SK-N-SH treated with all-trans-retinoic acid at 6 μM for 48 hours (cell line): ENCODE data around the gene NSG1.

ENCODE experiments used
- ARNTL ChIP-seq: fragments of 450-650 bp; formaldehyde crosslinking; IDR thresholded peaks from 2 replicates; pipeline ENCODE4 v1.5.0; 2020; ENCODE audit warnings: low read depth, mild to moderate bottlenecking, moderate library complexity, borderline replicate concordance
- BACH2 ChIP-seq: fragments of 250-450 bp; sonication (Bioruptor Pico); IDR thresholded peaks from 2 replicates; pipeline ENCODE4 v1.9.0; 2021; ENCODE audit warnings: mild to moderate bottlenecking, borderline replicate concordance
- CSDC2 ChIP-seq: fragments of 250-450 bp; sonication (Bioruptor Pico); IDR thresholded peaks from 2 replicates; pipeline ENCODE4 v1.5.0; 2020; ENCODE audit warnings: mild to moderate bottlenecking, moderate library complexity
- CSRNP3 ChIP-seq: fragments of 250-450 bp; sonication (Bioruptor Pico); IDR thresholded peaks from 2 replicates; pipeline ENCODE4 v1.5.1; 2021; ENCODE audit warnings: mild to moderate bottlenecking, moderate library complexity
- GLIS3 ChIP-seq: fragments of 250-450 bp; sonication (Bioruptor Pico); IDR thresholded peaks from 2 replicates; pipeline ENCODE4 v1.5.0; 2020; ENCODE audit warnings: mild to moderate bottlenecking, moderate library complexity
- PPARA ChIP-seq: fragments of 250-450 bp; sonication (Bioruptor Pico); IDR thresholded peaks from 2 replicates; pipeline ENCODE4 v1.5.0; 2020; ENCODE audit warnings: mild to moderate bottlenecking, borderline replicate concordance
- RARB ChIP-seq: fragments of 250-450 bp; sonication (Bioruptor Pico); IDR thresholded peaks from 2 replicates; pipeline ENCODE4 v1.8.0; 2021; ENCODE audit warnings: mild to moderate bottlenecking, moderate library complexity
- TOX ChIP-seq: fragments of 250-450 bp; sonication (Bioruptor Pico); IDR thresholded peaks from 2 replicates; pipeline ENCODE4 v1.8.0; 2021; ENCODE audit warnings: mild to moderate bottlenecking, moderate library complexity, borderline replicate concordance
- ZFP3 ChIP-seq: fragments of 250-450 bp; sonication (Bioruptor Pico); IDR thresholded peaks from 2 replicates; pipeline ENCODE4 v1.5.0; 2020; ENCODE audit warnings: mild to moderate bottlenecking, moderate library complexity
- ZFP30 ChIP-seq: fragments of 450-650 bp; formaldehyde crosslinking; IDR thresholded peaks from 2 replicates; pipeline ENCODE4 v1.5.0; 2022; ENCODE audit warnings: mild to moderate bottlenecking, moderate library complexity
- TF ChIP-seq, protein P1 (sequence below): fragments of 250-450 bp; sonication (Bioruptor Pico); IDR thresholded peaks from 2 replicates; pipeline ENCODE4 v1.8.0; 2020; ENCODE audit warnings: mild to moderate bottlenecking, moderate library complexity, borderline replicate concordance
- TF ChIP-seq, protein P2 (sequence below): fragments of 250-450 bp; sonication (Bioruptor Pico); IDR thresholded peaks from 2 replicates; pipeline ENCODE4 v1.5.0; 2020; ENCODE audit warnings: mild to moderate bottlenecking, moderate library complexity

- no peak for TF ChIP-seq CSRNP3 (CRISPR knock-in tag)
- no peak for TF ChIP-seq ZFP3
- no peak for TF ChIP-seq BACH2
- TF ChIP-seq, protein P1, sequence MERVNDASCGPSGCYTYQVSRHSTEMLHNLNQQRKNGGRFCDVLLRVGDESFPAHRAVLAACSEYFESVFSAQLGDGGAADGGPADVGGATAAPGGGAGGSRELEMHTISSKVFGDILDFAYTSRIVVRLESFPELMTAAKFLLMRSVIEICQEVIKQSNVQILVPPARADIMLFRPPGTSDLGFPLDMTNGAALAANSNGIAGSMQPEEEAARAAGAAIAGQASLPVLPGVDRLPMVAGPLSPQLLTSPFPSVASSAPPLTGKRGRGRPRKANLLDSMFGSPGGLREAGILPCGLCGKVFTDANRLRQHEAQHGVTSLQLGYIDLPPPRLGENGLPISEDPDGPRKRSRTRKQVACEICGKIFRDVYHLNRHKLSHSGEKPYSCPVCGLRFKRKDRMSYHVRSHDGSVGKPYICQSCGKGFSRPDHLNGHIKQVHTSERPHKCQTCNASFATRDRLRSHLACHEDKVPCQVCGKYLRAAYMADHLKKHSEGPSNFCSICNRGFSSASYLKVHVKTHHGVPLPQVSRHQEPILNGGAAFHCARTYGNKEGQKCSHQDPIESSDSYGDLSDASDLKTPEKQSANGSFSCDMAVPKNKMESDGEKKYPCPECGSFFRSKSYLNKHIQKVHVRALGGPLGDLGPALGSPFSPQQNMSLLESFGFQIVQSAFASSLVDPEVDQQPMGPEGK, result no peak
- no peak for TF ChIP-seq PPARA (CRISPR knock-in tag)
- no peak for TF ChIP-seq ZFP30 (CRISPR knock-in tag)
- TF ChIP-seq, protein P2, sequence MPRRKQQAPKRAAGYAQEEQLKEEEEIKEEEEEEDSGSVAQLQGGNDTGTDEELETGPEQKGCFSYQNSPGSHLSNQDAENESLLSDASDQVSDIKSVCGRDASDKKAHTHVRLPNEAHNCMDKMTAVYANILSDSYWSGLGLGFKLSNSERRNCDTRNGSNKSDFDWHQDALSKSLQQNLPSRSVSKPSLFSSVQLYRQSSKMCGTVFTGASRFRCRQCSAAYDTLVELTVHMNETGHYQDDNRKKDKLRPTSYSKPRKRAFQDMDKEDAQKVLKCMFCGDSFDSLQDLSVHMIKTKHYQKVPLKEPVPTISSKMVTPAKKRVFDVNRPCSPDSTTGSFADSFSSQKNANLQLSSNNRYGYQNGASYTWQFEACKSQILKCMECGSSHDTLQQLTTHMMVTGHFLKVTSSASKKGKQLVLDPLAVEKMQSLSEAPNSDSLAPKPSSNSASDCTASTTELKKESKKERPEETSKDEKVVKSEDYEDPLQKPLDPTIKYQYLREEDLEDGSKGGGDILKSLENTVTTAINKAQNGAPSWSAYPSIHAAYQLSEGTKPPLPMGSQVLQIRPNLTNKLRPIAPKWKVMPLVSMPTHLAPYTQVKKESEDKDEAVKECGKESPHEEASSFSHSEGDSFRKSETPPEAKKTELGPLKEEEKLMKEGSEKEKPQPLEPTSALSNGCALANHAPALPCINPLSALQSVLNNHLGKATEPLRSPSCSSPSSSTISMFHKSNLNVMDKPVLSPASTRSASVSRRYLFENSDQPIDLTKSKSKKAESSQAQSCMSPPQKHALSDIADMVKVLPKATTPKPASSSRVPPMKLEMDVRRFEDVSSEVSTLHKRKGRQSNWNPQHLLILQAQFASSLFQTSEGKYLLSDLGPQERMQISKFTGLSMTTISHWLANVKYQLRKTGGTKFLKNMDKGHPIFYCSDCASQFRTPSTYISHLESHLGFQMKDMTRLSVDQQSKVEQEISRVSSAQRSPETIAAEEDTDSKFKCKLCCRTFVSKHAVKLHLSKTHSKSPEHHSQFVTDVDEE, result no peak
- no peak for TF ChIP-seq TOX
- TF ChIP-seq CSDC2, result no peak
- no peak for TF ChIP-seq ARNTL (CRISPR knock-in tag)
- TF ChIP-seq RARB (CRISPR knock-in tag), result no peak
- TF ChIP-seq GLIS3 (CRISPR knock-in tag), result no peak
These were observed 22.7 kb downstream of the NSG1 start for GRCh38 chr4:4409416-4410115.
